H1 (cell line): ENCODE data around the gene PRPF6. TPM values are rescaled to one million over a fixed set of nuclear protein-coding genes. Genes with fewer than 3 reads are reported as not detected.

Experiments
- CTCF ChIA-PET: fragments of 300-600 bp; sonication (Branson Sonifier 250); formaldehyde crosslinking; loops from one replicate; lab custom pipeline; 2021; ENCODE audit not compliant: partially characterized antibody; lab: Charles Lee
- POLR2A ChIA-PET: fragments of 300-600 bp; sonication (Branson Sonifier 250); formaldehyde crosslinking; loops from one replicate; lab custom pipeline; 2021; ENCODE audit warnings: inconsistent platforms; ENCODE audit not compliant: partially characterized antibody; lab: Charles Lee
- DNase-seq, 2 experiments: peaks; one replicate each; pipeline versions ENCODE4 v3.0.0 to v3.0.0-alpha.2; 2010 to 2022; ENCODE audit warnings: low spot score in 2 of 2, low read depth in 1 of 2, mixed read lengths in 1 of 2
- FAIRE-seq: peaks from 2 replicates; lab custom pipeline; 2011; peaks lifted over from hg19 to GRCh38; lab: Jason Lieb, UNC
- H2AFZ ChIP-seq: 2 replicates; pipeline ENCODE4 v1.8.1; 2012; ENCODE audit warnings: low read length, inconsistent platforms
- H2AK5ac ChIP-seq: 2 replicates; pipeline ENCODE4 v1.6.1; 2013; ENCODE audit warnings: low read depth, low read length
- H2BK120ac ChIP-seq: replicated peaks from 2 replicates; pipeline ENCODE3; 2013; ENCODE audit warnings: low read depth, low read length, inconsistent platforms
- H2BK12ac ChIP-seq: 2 replicates; pipeline ENCODE4 v1.6.1; 2013; ENCODE audit warnings: low read depth, low read length
- H2BK15ac ChIP-seq: 2 replicates; pipeline ENCODE4 v1.6.1; 2013; ENCODE audit warnings: low read length
- H2BK20ac ChIP-seq: 2 replicates; pipeline ENCODE4 v1.6.1; 2013; ENCODE audit warnings: low read length
- H2BK5ac ChIP-seq: 2 replicates; pipeline ENCODE4 v1.6.1; 2013; ENCODE audit warnings: low read depth, low read length
- H3K14ac ChIP-seq: 2 replicates; pipeline ENCODE4 v1.6.1; 2013; ENCODE audit warnings: inconsistent platforms; ENCODE audit not compliant: insufficient read length
- H3K18ac ChIP-seq: 2 replicates; pipeline ENCODE4 v1.6.1; 2013; ENCODE audit warnings: low read length; ENCODE audit errors: extremely low read depth
- H3K23ac ChIP-seq: 2 replicates; pipeline ENCODE4 v1.6.1; 2013; ENCODE audit warnings: inconsistent platforms; ENCODE audit not compliant: insufficient read length
- H3K23me2 ChIP-seq: 2 replicates; pipeline ENCODE4 v1.6.1; 2013; ENCODE audit warnings: low read depth, low read length
- H3K27ac ChIP-seq: 2 replicates; pipeline ENCODE4 v1.6.1; 2011; ENCODE audit warnings: low read depth, low read length, inconsistent platforms
- H3K27me3 ChIP-seq, 4 experiments: replicated peaks in 1 of 4; 1 replicate in 1 of 4; 2 replicates in 3 of 4; pipeline versions ENCODE4 v1.6.1 to v1.8.1; 2011 to 2013; ENCODE audit warnings: low read length in 3 of 4, mild to moderate bottlenecking in 3 of 4, inconsistent platforms in 2 of 4, mixed read lengths in 2 of 4, moderate library complexity in 1 of 4; ENCODE audit not compliant: control insufficient read depth in 3 of 4, insufficient read depth in 3 of 4; ENCODE audit errors: extremely low read depth in 1 of 4
- H3K36me3 ChIP-seq, 4 experiments: 2 replicates each; pipeline versions ENCODE4 v1.6.1 to v1.8.1; 2011 to 2013; ENCODE audit warnings: mild to moderate bottlenecking in 4 of 4, low read length in 3 of 4, moderate library complexity in 2 of 4, control low read depth in 1 of 4, inconsistent platforms in 1 of 4; ENCODE audit not compliant: insufficient read depth in 4 of 4, control insufficient read depth in 2 of 4
- H3K4ac ChIP-seq: replicated peaks from 2 replicates; pipeline ENCODE3; 2013; ENCODE audit warnings: low read length, low read depth, mixed read lengths, inconsistent platforms; ENCODE audit not compliant: insufficient read length
- H3K4me1 ChIP-seq, 4 experiments: replicated peaks in 1 of 4; 1 replicate in 1 of 4; 2 replicates in 3 of 4; pipeline versions ENCODE4 v1.6.1 to v1.8.1; 2011 to 2013; ENCODE audit warnings: low read length in 3 of 4, inconsistent platforms in 2 of 4, mixed read lengths in 1 of 4; ENCODE audit not compliant: insufficient read depth in 4 of 4, control insufficient read depth in 3 of 4
- H3K4me2 ChIP-seq, 2 experiments: 2 replicates each; pipeline versions ENCODE4 v1.6.1 to v1.8.1; 2011 to 2013; ENCODE audit warnings: low read depth in 2 of 2, low read length in 2 of 2, control low read depth in 1 of 2, inconsistent platforms in 1 of 2, mild to moderate bottlenecking in 1 of 2; ENCODE audit not compliant: insufficient read depth in 1 of 2
- H3K4me3 ChIP-seq, 4 experiments: fragments of 200-600, 300-600 bp in 1 of 4; sonication (generic), shearing (Covaris generic), sonication (Bioruptor Twin) in 1 of 4; 2 replicates each; pipeline versions ENCODE4 v1.5.1 to v1.8.1; 2011 to 2016; ENCODE audit warnings: low read length in 4 of 4, low read depth in 3 of 4, control low read depth in 2 of 4, inconsistent platforms in 2 of 4, mild to moderate bottlenecking in 2 of 4, mixed read lengths in 1 of 4, moderate library complexity in 1 of 4; ENCODE audit not compliant: insufficient read depth in 2 of 4; ENCODE audit errors: extremely low read depth in 1 of 4
- H3K56ac ChIP-seq: replicated peaks from 2 replicates; pipeline ENCODE3; 2013; ENCODE audit warnings: low read depth, mild to moderate bottlenecking, mixed read lengths, low read length, inconsistent platforms; ENCODE audit not compliant: insufficient read length
- H3K79me1 ChIP-seq: 2 replicates; pipeline ENCODE4 v1.6.1; 2013; ENCODE audit warnings: low read depth, low read length, control low read depth
- H3K79me2 ChIP-seq, 2 experiments: 2 replicates each; pipeline versions ENCODE4 v1.6.1 to v1.8.1; 2012 to 2013; ENCODE audit warnings: low read length in 2 of 2, mild to moderate bottlenecking in 2 of 2, inconsistent platforms in 1 of 2; ENCODE audit not compliant: insufficient read depth in 2 of 2, control insufficient read depth in 1 of 2
- H3K9ac ChIP-seq, 4 experiments: replicated peaks in 1 of 4; 1 replicate in 1 of 4; 2 replicates in 3 of 4; pipeline versions ENCODE4 v1.6.1 to v1.8.1; 2011 to 2013; ENCODE audit warnings: low read depth in 3 of 4, low read length in 3 of 4, control low read depth in 2 of 4, mild to moderate bottlenecking in 2 of 4, moderate library complexity in 2 of 4, inconsistent platforms in 1 of 4; ENCODE audit errors: extremely low read depth in 1 of 4
- H3K9me3 ChIP-seq, 2 experiments: 2 replicates each; pipeline versions ENCODE4 v1.6.1 to v1.8.1; 2012 to 2013; ENCODE audit warnings: mild to moderate bottlenecking in 2 of 2, moderate library complexity in 2 of 2, control low read depth in 1 of 2, inconsistent platforms in 1 of 2, low read depth in 1 of 2, low read length in 1 of 2, mixed read lengths in 1 of 2; ENCODE audit not compliant: insufficient read depth in 2 of 2
- H4K20me1 ChIP-seq, 2 experiments: replicated peaks in 1 of 2; 2 replicates each; pipeline versions ENCODE3 to v1.8.1; 2011 to 2013; ENCODE audit warnings: inconsistent platforms in 2 of 2, low read length in 2 of 2, mild to moderate bottlenecking in 1 of 2; ENCODE audit not compliant: insufficient read depth in 2 of 2, control insufficient read depth in 1 of 2
- H4K5ac ChIP-seq: 2 replicates; pipeline ENCODE4 v1.6.1; 2013; ENCODE audit warnings: low read length, low read depth, mixed read lengths, inconsistent platforms; ENCODE audit not compliant: insufficient read length
- H4K8ac ChIP-seq: 2 replicates; pipeline ENCODE4 v1.8.0; 2013; ENCODE audit warnings: mild to moderate bottlenecking, moderate library complexity, low read length, inconsistent platforms; ENCODE audit not compliant: insufficient read depth; ENCODE audit errors: extremely low read depth
- H4K91ac ChIP-seq: replicated peaks from 2 replicates; pipeline ENCODE3; 2013; ENCODE audit warnings: low read length, mixed read lengths, inconsistent platforms; ENCODE audit not compliant: insufficient read length
- BACH1 ChIP-seq: IDR thresholded peaks from 2 replicates; pipeline ENCODE4 v1.6.1; 2012; ENCODE audit warnings: low read length, improper control_type of control experiment
- CBX5 ChIP-seq: fragments of 300-800, 300-1000 bp; sonication (generic); IDR thresholded peaks from 2 replicates; pipeline ENCODE4 v1.7.1; 2016; ENCODE audit warnings: antibody characterized with exemption, low read length, low read depth
- RAD21 ChIP-seq, 2 experiments: IDR thresholded peaks in 1 of 2; conservative IDR thresholded peaks in 1 of 2; 2 replicates each; pipeline ENCODE4 v1.6.1; 2011; ENCODE audit warnings: low read depth in 2 of 2, low read length in 2 of 2, improper control_type of control experiment in 1 of 2, inconsistent platforms in 1 of 2, mild to moderate bottlenecking in 1 of 2, moderate library complexity in 1 of 2
- SIN3A ChIP-seq, 2 experiments: IDR thresholded peaks in 1 of 2; conservative IDR thresholded peaks in 1 of 2; 2 replicates each; pipeline ENCODE4 v1.6.1; 2011 to 2012; ENCODE audit warnings: low read length in 2 of 2, improper control_type of control experiment in 1 of 2, low read depth in 1 of 2, mild to moderate bottlenecking in 1 of 2
- WGBS, 2 experiments: shearing (Covaris generic) in 1 of 2; methylation state at CpG; one replicate each; pipeline versions ENCODE4 v1.1.6 to v1.1.7; 2013 to 2015; ENCODE audit warnings: low lambda C conversion rate in 2 of 2, mixed read lengths in 2 of 2, inconsistent platforms in 1 of 2, low coverage in 1 of 2, missing lambda C conversion rate in 1 of 2; ENCODE audit not compliant: insufficient replicate concordance in 2 of 2, insufficient coverage in 1 of 2, insufficient read length in 1 of 2; ENCODE audit errors: extremely low coverage in 1 of 2, missing lambda C conversion rate in 1 of 2; 5-methylcytosine and 5-hydroxymethylcytosine counted together
- polyA plus RNA-seq, 7 experiments: library from polyadenylated mRNA; depleted of rRNA in 3 of 7; stranded (reverse) in 5 of 7; unstranded in 2 of 7; fragments of >200 nt in 5 of 7; fragments of 200-250 nt in 2 of 7; gene quantifications; 1 replicate in 5 of 7; 2 replicates in 1 of 7; 4 replicates in 1 of 7; pipeline versions ENCODE4 v1.2.1 to v1.2.3, GENCODE V29; 2011 to 2013; ENCODE audit warnings: missing spikeins in 2 of 7, mixed read lengths in 2 of 7
- total RNA-seq: library from RNA; stranded (reverse); fragmentation: NEBNext Ultra II Directional; extraction: Animal tissue kit (Norgen Biotek cat#: 25700); gene quantifications from 2 replicates; pipeline ENCODE4 v1.2.1, GENCODE V29; 2021

The PRPF6 gene
- total and polyA plus RNA-seq, 2 of the 8 experiments (the other 6 are each of a cell fraction or from before 2014, with no cell fraction given), result 27.9 to 76.9 TPM

DNA sequence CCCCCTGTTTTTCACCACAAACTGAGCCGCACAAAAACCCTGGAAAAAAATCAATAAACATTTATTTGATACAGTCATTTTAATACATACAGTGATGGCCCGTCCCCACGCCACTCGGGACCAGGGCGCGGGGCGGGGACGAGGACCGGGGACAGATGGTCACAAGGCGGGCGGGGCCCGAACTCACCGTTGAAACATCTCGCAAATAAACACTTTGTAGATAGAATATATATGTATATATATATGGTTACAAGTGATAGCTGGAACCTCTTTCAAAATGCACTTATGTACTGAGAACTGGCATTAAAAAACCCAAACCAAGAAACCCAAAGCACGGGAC is 24.3 kb upstream of the PRPF6 start:
- H3K18ac ChIP-seq, result no peak overlapping the region
- H2BK120ac ChIP-seq, result no peak overlapping the region
- H2BK20ac ChIP-seq, result no peak overlapping the region
- H2BK5ac ChIP-seq, result 0 out of 2 replicates have a peak overlapping the region, but pooled peaks have one; percentile 58
- H3K9me3 ChIP-seq, result no peaks in the 10 kb centered on the region
- ChIA-PET POLR2A (interaction anchor here (0.6 to 4.0 kb wide), 14 partner anchors 11 to 436 kb away, joined by 3 to 68 read pairs (median 3); partner anchors contain the start of genes PRPF6 and TPD52L2), CTCF (interaction anchor here (0.7 to 2.0 kb wide), 4 partner anchors 18 to 84 kb away, joined by 3 to 12 read pairs (median 3); no protein-coding TSS in a partner anchor)
- peak overlapping the region; percentile 29 for H4K5ac ChIP-seq
- H3K79me2 ChIP-seq, result peaks cover 17 to 39% of the 10 kb centered on the region in 2 experiments; a peak in 3 of 4 replicates
- no peaks in the 10 kb centered on the region for H3K27me3 ChIP-seq
- peaks cover 21% of the 10 kb centered on the region for H3K79me1 ChIP-seq
- H3K9ac ChIP-seq, result peak overlapping the region in 2 of 4 experiments; percentile 46 to 51; a peak in 3 of 7 replicates
- no peak overlapping the region for H3K56ac ChIP-seq
- no peak overlapping the region for H3K23ac ChIP-seq
- H2BK12ac ChIP-seq, result no peak overlapping the region
- DNase-seq, result no peak
- no peak overlapping the region for H4K8ac ChIP-seq
- H3K4me2 ChIP-seq, result peak overlapping the region; percentile 61 to 88
- H3K36me3 ChIP-seq, result peaks cover under 1 to 12% (median 7%) of the 10 kb centered on the region in 4 experiments; a peak in 5 of 8 replicates
- no peak overlapping the region for H3K4ac ChIP-seq
- FAIRE-seq, result no peak
- H3K27ac ChIP-seq, result peak overlapping the region; percentile 49; the same call in 1 of the 2 replicates
- no peak overlapping the region for H3K14ac ChIP-seq
- H4K91ac ChIP-seq, result no peak overlapping the region
- peaks cover 0 to 19% (median 12%) of the 10 kb centered on the region in 4 experiments; a peak in 6 of 7 replicates for H3K4me1 ChIP-seq
- no peak overlapping the region for H2AFZ ChIP-seq
- H3K23me2 ChIP-seq, result peaks cover 8% of the 10 kb centered on the region; the same call in 1 of the 2 replicates
- peak overlapping the region; percentile 66 to 76 (median 72) for H3K4me3 ChIP-seq
- no peak overlapping the region for H2BK15ac ChIP-seq
- no peak overlapping the region for H2AK5ac ChIP-seq
- H4K20me1 ChIP-seq, result peaks cover 10 to 22% of the 10 kb centered on the region in 2 experiments
- 1% methylated on average over 15 of the region's 15 CpGs; no CpG with 5 or more reads in 1 of the 2 experiments for WGBS, 2 experiments
- TF ChIP-seq BACH1 (no peak), RAD21 (IDR thresholded peaks at IDR 0.05 in 1 of 2, conservative IDR thresholded peaks at IDR 0.05 in 1 of 2; ENCODE audit: low read depth in 2 of 2, low read length in 2 of 2) (no peak), SIN3A (conservative IDR thresholded peaks at IDR 0.05 in 1 of 2, IDR thresholded peaks at IDR 0.05 in 1 of 2; ENCODE audit: low read depth in 1 of 2, low read length in 2 of 2) (0 out of 4 replicates have a peak, but pooled peaks of 1 of the 2 experiments have one; percentile 15), CBX5 (no peak)
